ENCODE measurements around the gene PACSIN1. TPM values are rescaled to one million over a fixed set of nuclear protein-coding genes. Genes with fewer than 3 reads are reported as not detected.

The PACSIN1 gene
- total RNA-seq, 4 donors from 2014 or later = not detected

- no peaks in the 10 kb centered on the region for H3K27me3 ChIP-seq
- WGBS, 2 donors = 88% methylated on average over 5 of the region's 5 CpGs; no CpG with 5 or more reads in 1 of the 2 donors
- H3K36me3 ChIP-seq = no peaks in the 10 kb centered on the region
- H3K4me1 ChIP-seq = peaks cover 0 to 10% (median 4%) of the 10 kb centered on the region in 3 donors
- no peak overlapping the region for H3K27ac ChIP-seq
- intact Hi-C loops (cut with DNase I) = no loop called here
- no peaks in the 10 kb centered on the region for H3K9me3 ChIP-seq
- no peak for TF ChIP-seq POLR2A (IDR thresholded peaks at IDR 0.05)
- TF ChIP-seq, protein P1, sequence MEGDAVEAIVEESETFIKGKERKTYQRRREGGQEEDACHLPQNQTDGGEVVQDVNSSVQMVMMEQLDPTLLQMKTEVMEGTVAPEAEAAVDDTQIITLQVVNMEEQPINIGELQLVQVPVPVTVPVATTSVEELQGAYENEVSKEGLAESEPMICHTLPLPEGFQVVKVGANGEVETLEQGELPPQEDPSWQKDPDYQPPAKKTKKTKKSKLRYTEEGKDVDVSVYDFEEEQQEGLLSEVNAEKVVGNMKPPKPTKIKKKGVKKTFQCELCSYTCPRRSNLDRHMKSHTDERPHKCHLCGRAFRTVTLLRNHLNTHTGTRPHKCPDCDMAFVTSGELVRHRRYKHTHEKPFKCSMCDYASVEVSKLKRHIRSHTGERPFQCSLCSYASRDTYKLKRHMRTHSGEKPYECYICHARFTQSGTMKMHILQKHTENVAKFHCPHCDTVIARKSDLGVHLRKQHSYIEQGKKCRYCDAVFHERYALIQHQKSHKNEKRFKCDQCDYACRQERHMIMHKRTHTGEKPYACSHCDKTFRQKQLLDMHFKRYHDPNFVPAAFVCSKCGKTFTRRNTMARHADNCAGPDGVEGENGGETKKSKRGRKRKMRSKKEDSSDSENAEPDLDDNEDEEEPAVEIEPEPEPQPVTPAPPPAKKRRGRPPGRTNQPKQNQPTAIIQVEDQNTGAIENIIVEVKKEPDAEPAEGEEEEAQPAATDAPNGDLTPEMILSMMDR (IDR thresholded peaks at IDR 0.05) = no peak
- DNase-seq = no peak
- H3K4me3 ChIP-seq = no peak overlapping the region
Measured at GRCh38 chr6:34487536-34487935, 21.7 kb downstream of the PACSIN1 start.

DNA sequence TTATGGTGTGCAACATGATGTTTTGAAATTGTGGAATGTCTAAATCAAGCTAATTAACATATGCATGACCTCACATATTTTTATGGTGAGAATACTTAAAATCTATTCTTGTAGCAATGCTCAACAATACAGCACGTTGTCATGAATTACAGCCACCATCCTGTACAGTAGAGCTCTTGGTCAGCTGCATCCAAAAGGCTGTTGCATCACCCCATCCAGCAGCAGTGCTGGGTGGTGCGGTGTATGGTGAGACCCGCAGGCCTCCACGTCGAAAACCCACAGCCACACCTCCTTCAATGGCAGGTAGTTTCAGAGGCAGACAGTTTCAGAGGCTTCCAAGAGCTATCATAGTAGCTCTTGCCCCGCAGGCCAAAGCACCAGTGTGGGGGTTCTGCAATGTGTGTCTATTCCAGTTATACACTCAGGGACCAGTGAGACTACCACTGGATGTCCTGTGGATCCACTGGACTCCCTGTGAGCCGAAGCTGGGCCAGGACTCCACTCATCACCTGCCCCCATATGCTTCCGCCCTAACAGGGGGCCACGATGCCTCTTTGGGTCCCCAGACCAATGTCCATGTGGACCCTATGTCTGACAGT, 23.4 kb downstream of the PACSIN1 start:
- intact Hi-C loops (cut with DNase I) = no loop called here
- no peaks in the 10 kb centered on the region for H3K36me3 ChIP-seq
- peaks cover 0 to 10% (median 4%) of the 10 kb centered on the region in 3 donors for H3K4me1 ChIP-seq
- no peak for DNase-seq
- TF ChIP-seq, protein P1 (IDR thresholded peaks at IDR 0.05) = no peak
- TF ChIP-seq POLR2A (IDR thresholded peaks at IDR 0.05) = no peak
- H3K27ac ChIP-seq = no peak overlapping the region
- no peak overlapping the region for H3K4me3 ChIP-seq
- no peaks in the 10 kb centered on the region for H3K9me3 ChIP-seq
- WGBS, 2 donors = 42 to 90% methylated on average over 2 to 9 of the region's 9 CpGs
- H3K27me3 ChIP-seq = no peaks in the 10 kb centered on the region

- Histone ChIP-seq H3K27me3 (no peaks in the 10 kb centered on the region), H3K9me3 (no peaks in the 10 kb centered on the region), H3K4me1 (peaks cover 0 to 10% (median 4%) of the 10 kb centered on the region in 3 donors), H3K27ac (peak overlapping the region in 1 of 4 donors; percentile 54), H3K36me3 (no peaks in the 10 kb centered on the region), H3K4me3 (peak overlapping the region in 2 of 4 donors; percentile 4 to 24)
- intact Hi-C loops (cut with DNase I) = no loop called here
- no peak for DNase-seq
- WGBS, 2 donors = 73 to 78% methylated on average over 14 to 16 of the region's 20 CpGs
- TF ChIP-seq, protein P1 (IDR thresholded peaks at IDR 0.05) = no peak
- no peak for TF ChIP-seq POLR2A (IDR thresholded peaks at IDR 0.05)
Measured at GRCh38 chr6:34490390-34491090, 24.7 kb downstream of the PACSIN1 start.

- DNase-seq = no peak
- 35 to 38% methylated on average over 10 of the region's 10 CpGs for WGBS, 2 donors
- Histone ChIP-seq H3K27ac (peak overlapping the region in 1 of 4 donors; percentile 54), H3K4me3 (peak overlapping the region in 2 of 4 donors; percentile 4 to 24), H3K9me3 (no peaks in the 10 kb centered on the region), H3K27me3 (no peaks in the 10 kb centered on the region), H3K36me3 (no peaks in the 10 kb centered on the region), H3K4me1 (peaks cover 0 to 10% (median 4%) of the 10 kb centered on the region in 3 donors)
- TF ChIP-seq, protein P1 (IDR thresholded peaks at IDR 0.05) = no peak
- no peak for TF ChIP-seq POLR2A (IDR thresholded peaks at IDR 0.05)
- intact Hi-C loops (cut with DNase I) = no loop called here
Measured at GRCh38 chr6:34491091-34491430, 25.2 kb downstream of the PACSIN1 start.

- intact Hi-C loops (cut with DNase I) = no loop called here
- Histone ChIP-seq H3K27me3 (peaks cover 0 to 6% (median 0%) of the 10 kb centered on the region in 4 donors), H3K4me3 (no peak overlapping the region), H3K27ac (no peak overlapping the region), H3K4me1 (peaks cover 0 to 10% (median 4%) of the 10 kb centered on the region in 3 donors), H3K9me3 (no peaks in the 10 kb centered on the region), H3K36me3 (no peaks in the 10 kb centered on the region)
- TF ChIP-seq POLR2A (IDR thresholded peaks at IDR 0.05) = no peak
- TF ChIP-seq, protein P1 (IDR thresholded peaks at IDR 0.05) = no peak
- WGBS, 2 donors = 48 to 83% methylated on average over 3 to 4 of the region's 4 CpGs
- DNase-seq = no peak
Measured at GRCh38 chr6:34493344-34493743, 27.5 kb downstream of the PACSIN1 start.
